Activated CD8-positive, alpha-beta memory T cell treated with anti-CD3 and anti-CD28 coated beads for 4 hours (primary cell): ENCODE data around the gene TRIM36.

ENCODE experiments used
- DNase-seq, 2 donors: peaks; one replicate each; pipeline ENCODE4 v3.0.0-alpha.2; 2020; ENCODE audit warnings: low read depth in 2 of 2

TRIM36 gene

GRCh38 chr5:115166744-115167393 is 2.8 kb downstream of the TRIM36 start:
- DNase-seq, result no peak

GRCh38 chr5:115165790-115166189 is 3.9 kb downstream of the TRIM36 start:
- no peak for DNase-seq

GRCh38 chr5:115160975-115161475 is 8.7 kb downstream of the TRIM36 start:
- DNase-seq, result no peak

- DNase-seq, result no peak
Measured at GRCh38 chr5:115151208-115151805, 18.4 kb downstream of the TRIM36 start.

- DNase-seq, result no peak
Measured at GRCh38 chr5:115150512-115150911, 19.2 kb downstream of the TRIM36 start.

GRCh38 chr5:115147052-115147451 is 22.7 kb downstream of the TRIM36 start:
- no peak for DNase-seq

- no peak for DNase-seq
Measured at GRCh38 chr5:115136294-115136693, 33.4 kb downstream of the TRIM36 start.

- no peak for DNase-seq
Measured at GRCh38 chr5:115132465-115132864, 37.2 kb downstream of the TRIM36 start.

GRCh38 chr5:115126303-115126702 is 43.4 kb downstream of the TRIM36 start:
- DNase-seq, result no peak

GRCh38 chr5:115124741-115125140 is 45.0 kb downstream of the TRIM36 start:
- no peak for DNase-seq

GRCh38 chr5:115116001-115116400 is 53.7 kb downstream of the TRIM36 start:
- DNase-seq, result no peak

- DNase-seq, result no peak
Measured at GRCh38 chr5:115109840-115110239, 59.9 kb downstream of the TRIM36 start.

- DNase-seq, result no peak
Measured at GRCh38 chr5:115109356-115109755, 60.4 kb downstream of the TRIM36 start.

- no peak for DNase-seq
Measured at GRCh38 chr5:115100319-115100955, 69.3 kb downstream of the TRIM36 start.

- no peak for DNase-seq
Measured at GRCh38 chr5:115098041-115098702, 71.5 kb downstream of the TRIM36 start.

- DNase-seq, result no peak
Measured at GRCh38 chr5:115097236-115097635, 72.5 kb downstream of the TRIM36 start.

GRCh38 chr5:115096034-115096769 is 73.5 kb downstream of the TRIM36 start:
- no peak for DNase-seq

- DNase-seq, result no peak
Measured at GRCh38 chr5:115087951-115088350, 81.8 kb downstream of the TRIM36 start.

GRCh38 chr5:115086473-115086872 is 83.2 kb downstream of the TRIM36 start:
- DNase-seq, result no peak

GRCh38 chr5:115084246-115084793 is 85.4 kb downstream of the TRIM36 start:
- no peak for DNase-seq

- no peak for DNase-seq
Measured at GRCh38 chr5:115079924-115080623, 89.6 kb downstream of the TRIM36 start.
